ENCODE results near the gene DCAF5.
A peak's percentile ranks its signal among the peaks of the same experiment; 100 is the strongest.

Gene DCAF5

GRCh38 chr14:69006346-69006745, 146.6 kb downstream of the DCAF5 start:
- DNase-seq (ENCODE audit: low read depth, low spot score) = no peak

DNA sequence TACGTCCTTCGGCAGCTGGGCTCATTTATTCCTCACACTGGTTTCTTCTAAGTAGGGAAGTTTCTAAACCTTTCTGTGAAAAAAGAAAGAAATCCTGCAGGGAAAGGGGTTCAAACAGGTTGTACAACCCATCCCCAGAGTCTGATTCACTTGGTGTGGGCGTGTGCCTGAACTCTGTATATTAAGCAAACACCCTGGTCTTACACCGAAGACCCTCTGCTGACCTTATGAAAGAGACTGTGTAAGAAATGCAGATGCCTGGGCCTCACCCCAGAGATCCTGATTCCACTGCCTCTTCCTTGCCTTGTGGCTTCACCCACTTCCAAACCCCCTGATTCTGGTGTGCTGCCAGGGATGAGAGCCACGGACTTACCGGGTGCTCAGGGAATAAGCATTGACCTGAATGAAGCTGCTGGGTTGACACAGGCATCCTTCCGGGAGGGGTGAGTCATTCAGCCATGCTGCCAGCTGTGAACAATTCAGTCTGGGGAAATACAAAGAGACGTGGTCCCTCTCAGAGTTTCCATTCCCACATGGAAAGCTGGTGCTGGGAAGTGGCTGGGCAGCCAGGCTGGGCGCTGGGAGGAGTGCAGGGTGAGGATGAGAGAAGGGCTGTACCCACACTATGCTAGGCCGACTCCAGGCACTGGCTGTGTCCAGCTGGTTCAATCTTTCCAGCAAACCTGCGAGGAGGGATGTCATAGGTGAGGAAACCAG, 147.3 kb downstream of the DCAF5 start:
- DNase-seq (ENCODE audit: low read depth, low spot score) = peak; percentile 52

GRCh38 chr14:69004731-69005431, 148.0 kb downstream of the DCAF5 start:
- DNase-seq (ENCODE audit: low read depth, low spot score) = no peak

GRCh38 chr14:69003626-69004025, 149.3 kb downstream of the DCAF5 start:
- no peak for DNase-seq (ENCODE audit: low read depth, low spot score)

DNA sequence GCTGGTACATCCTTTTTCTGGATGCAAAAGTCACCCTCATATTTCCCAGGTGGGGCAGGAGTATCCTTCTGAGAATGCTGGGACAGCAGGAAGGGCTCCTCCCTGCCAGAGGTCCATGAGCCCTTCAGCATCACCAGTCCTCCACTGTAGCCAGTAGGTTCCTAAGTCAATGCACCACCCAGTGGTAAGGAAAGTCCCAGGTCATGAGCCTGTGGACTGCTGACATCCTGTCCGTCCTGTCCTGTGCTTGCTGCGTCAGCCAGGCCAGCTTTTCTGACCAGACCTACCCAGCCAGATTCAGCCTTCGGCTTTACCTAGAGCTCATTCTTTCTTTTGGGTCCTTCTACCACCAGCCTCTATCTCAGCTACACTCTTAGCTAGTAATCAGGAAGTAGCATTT, 150.8 kb downstream of the DCAF5 start:
- DNase-seq (ENCODE audit: low read depth, low spot score) = peak; percentile 82

DNA sequence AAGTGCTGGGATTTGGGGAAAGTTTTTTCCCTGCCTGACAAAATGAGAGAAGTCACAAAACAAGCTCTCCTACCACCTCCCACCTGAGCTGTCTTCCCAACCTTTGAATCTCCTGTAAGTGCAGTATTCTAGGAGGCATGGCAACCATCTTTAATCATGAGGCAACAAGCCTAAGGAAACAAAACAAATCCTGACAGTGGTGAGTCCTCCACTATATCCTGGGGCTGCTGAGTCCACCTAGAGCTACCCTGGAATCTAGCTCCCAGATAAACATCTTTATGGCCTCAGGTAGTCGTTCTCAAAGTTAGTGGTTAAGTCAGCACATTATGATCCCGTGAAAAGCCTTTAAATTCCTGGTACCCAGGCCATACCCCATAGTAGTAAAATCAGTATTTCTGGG, 151.5 kb downstream of the DCAF5 start:
- peak; percentile 54 for DNase-seq (ENCODE audit: low read depth, low spot score)
